SJCRH30 (cell line): Measurements from ENCODE around the gene NDUFV1. TPM values are rescaled to one million over a fixed set of nuclear protein-coding genes. Genes with fewer than 3 reads are reported as not detected.
"Not testable (repeated sequence)": the region's sequence is repeated elsewhere in the genome, so short reads cannot be mapped to it uniquely, and the experiment has no call there.

Experiments
- DNase-seq, 2 experiments: peaks; one replicate each; pipeline ENCODE4 v3.0.0-alpha.2; 2015 to 2020
- H3K27ac ChIP-seq: fragments of 250-450 bp; sonication (Bioruptor Pico); 2 replicates; pipeline ENCODE4 v1.5.1; 2020; ENCODE audit warnings: mild to moderate bottlenecking, moderate library complexity
- H3K27me3 ChIP-seq: fragments of 250-450 bp; sonication (Bioruptor Pico); 2 replicates; pipeline ENCODE4 v1.5.1; 2020; ENCODE audit warnings: mild to moderate bottlenecking, moderate library complexity
- H3K36me3 ChIP-seq: fragments of 250-450 bp; sonication (Bioruptor Pico); 2 replicates; pipeline ENCODE4 v1.5.1; 2020; ENCODE audit warnings: mild to moderate bottlenecking, moderate library complexity
- H3K4me1 ChIP-seq: fragments of 250-450 bp; sonication (Bioruptor Pico); 2 replicates; pipeline ENCODE4 v1.5.1; 2020; ENCODE audit warnings: mild to moderate bottlenecking, moderate library complexity
- H3K4me3 ChIP-seq: fragments of 250-450 bp; sonication (Bioruptor Pico); 2 replicates; pipeline ENCODE4 v1.5.1; 2020; ENCODE audit warnings: mild to moderate bottlenecking, moderate library complexity
- H3K9me3 ChIP-seq: fragments of 250-450 bp; sonication (Bioruptor Pico); replicated peaks from 2 replicates; pipeline ENCODE4 v1.5.1; 2020; ENCODE audit warnings: mild to moderate bottlenecking, moderate library complexity
- total RNA-seq: library from RNA; depleted of rRNA; stranded (reverse); fragments of >200 nt; shearing (Covaris generic); gene quantifications from 2 replicates; pipeline ENCODE4 v1.2.3, GENCODE V29; 2014

The NDUFV1 gene
- total RNA-seq, 1 experiment from 2014 or later: 137 TPM

- not testable (repeated sequence) for H3K4me1 ChIP-seq, DNase-seq, H3K27me3 ChIP-seq, H3K27ac ChIP-seq, H3K9me3 ChIP-seq, H3K4me3 ChIP-seq, H3K36me3 ChIP-seq
Measured at GRCh38 chr11:67621928-67622327, 15.2 kb downstream of the NDUFV1 start.

- H3K4me3 ChIP-seq, H3K36me3 ChIP-seq, H3K27ac ChIP-seq, H3K4me1 ChIP-seq, H3K27me3 ChIP-seq, DNase-seq, H3K9me3 ChIP-seq: not testable (repeated sequence)
Measured at GRCh38 chr11:67622905-67623304, 16.2 kb downstream of the NDUFV1 start.

GRCh38 chr11:67623795-67624194 is 17.1 kb downstream of the NDUFV1 start:
- H3K36me3 ChIP-seq, H3K27me3 ChIP-seq, DNase-seq, H3K9me3 ChIP-seq, H3K4me1 ChIP-seq, H3K4me3 ChIP-seq, H3K27ac ChIP-seq: not testable (repeated sequence)

- H3K27me3 ChIP-seq, H3K4me1 ChIP-seq, H3K9me3 ChIP-seq, H3K27ac ChIP-seq, H3K36me3 ChIP-seq, DNase-seq, H3K4me3 ChIP-seq: not testable (repeated sequence)
Measured at GRCh38 chr11:67626131-67626833, 19.5 kb downstream of the NDUFV1 start.

GRCh38 chr11:67626970-67627369 is 20.2 kb downstream of the NDUFV1 start:
- no peaks in the 10 kb centered on the region for H3K27me3 ChIP-seq
- DNase-seq: no peak
- H3K27ac ChIP-seq: no peak overlapping the region
- no peak overlapping the region for H3K4me3 ChIP-seq
- no peaks in the 10 kb centered on the region for H3K9me3 ChIP-seq
- H3K4me1 ChIP-seq: no peaks in the 10 kb centered on the region
- H3K36me3 ChIP-seq: no peaks in the 10 kb centered on the region

- DNase-seq: no peak
- no peaks in the 10 kb centered on the region for H3K4me1 ChIP-seq
- H3K27me3 ChIP-seq: no peaks in the 10 kb centered on the region
- H3K9me3 ChIP-seq: no peaks in the 10 kb centered on the region
- H3K36me3 ChIP-seq: no peaks in the 10 kb centered on the region
- no peak overlapping the region for H3K27ac ChIP-seq
- no peak overlapping the region for H3K4me3 ChIP-seq
Measured at GRCh38 chr11:67627441-67627811, 20.7 kb downstream of the NDUFV1 start.

- Histone ChIP-seq H3K4me1 (no peaks in the 10 kb centered on the region), H3K4me3 (no peak overlapping the region), H3K36me3 (no peaks in the 10 kb centered on the region), H3K27ac (no peak overlapping the region), H3K9me3 (no peaks in the 10 kb centered on the region), H3K27me3 (no peaks in the 10 kb centered on the region)
- DNase-seq: no peak
Measured at GRCh38 chr11:67627812-67628624, 21.3 kb downstream of the NDUFV1 start.

- Histone ChIP-seq H3K4me1 (no peaks in the 10 kb centered on the region), H3K4me3 (no peak overlapping the region; the same call in 1 of the 2 replicates), H3K9me3 (no peaks in the 10 kb centered on the region), H3K36me3 (no peaks in the 10 kb centered on the region), H3K27me3 (no peaks in the 10 kb centered on the region), H3K27ac (no peak overlapping the region)
- DNase-seq: no peak
Measured at GRCh38 chr11:67628710-67629385, 22.1 kb downstream of the NDUFV1 start.

GRCh38 chr11:67629386-67630227 is 22.9 kb downstream of the NDUFV1 start, which contains the start of gene NUDT8:
Gene NUDT8 (minus strand): TSS chr11:67629937. CDS start chr11:67629911, 26 bp downstream.
- no peaks in the 10 kb centered on the region for H3K36me3 ChIP-seq
- peak; percentile 76 to 83 for DNase-seq
- peak within 1 kb of the TSS; percentile 37 for H3K27ac ChIP-seq
- H3K9me3 ChIP-seq: no peaks in the 10 kb centered on the region
- H3K4me3 ChIP-seq: peak within 1 kb of the TSS; percentile 82
- H3K27me3 ChIP-seq: no peaks in the 10 kb centered on the region
- H3K4me1 ChIP-seq: no peaks in the 10 kb centered on the region

- H3K4me1 ChIP-seq: no peaks in the 10 kb centered on the region
- H3K27me3 ChIP-seq: peaks cover 5% of the 10 kb centered on the region; the same call in 1 of the 2 replicates
- H3K4me3 ChIP-seq: peak overlapping the region; percentile 82
- peak overlapping the region; percentile 37 for H3K27ac ChIP-seq
- H3K36me3 ChIP-seq: no peaks in the 10 kb centered on the region
- DNase-seq: peak; percentile 98
- H3K9me3 ChIP-seq: no peaks in the 10 kb centered on the region
Measured at GRCh38 chr11:67630228-67630942, 23.6 kb downstream of the NDUFV1 start.

- Histone ChIP-seq H3K27me3 (peaks cover 5% of the 10 kb centered on the region; the same call in 1 of the 2 replicates), H3K27ac (no peak overlapping the region)
Measured at GRCh38 chr11:67630943-67631331, 24.2 kb downstream of the NDUFV1 start.

GRCh38 chr11:67631411-67631810 is 24.7 kb downstream of the NDUFV1 start:
- no peaks in the 10 kb centered on the region for H3K4me1 ChIP-seq
- DNase-seq: no peak
- H3K27ac ChIP-seq: no peak overlapping the region
- H3K27me3 ChIP-seq: peaks cover 5% of the 10 kb centered on the region; the same call in 1 of the 2 replicates
- H3K9me3 ChIP-seq: no peaks in the 10 kb centered on the region
- no peaks in the 10 kb centered on the region for H3K36me3 ChIP-seq
- no peak overlapping the region for H3K4me3 ChIP-seq

More at GRCh38 chr11:67630943-67631331, 24.2 kb downstream of the NDUFV1 start:
- Histone ChIP-seq H3K4me1 (no peaks in the 10 kb centered on the region), H3K4me3 (peak overlapping the region; percentile 82), H3K36me3 (no peaks in the 10 kb centered on the region), H3K9me3 (no peaks in the 10 kb centered on the region)
- no peak for DNase-seq

- Histone ChIP-seq H3K27me3 (peaks cover 5% of the 10 kb centered on the region; the same call in 1 of the 2 replicates), H3K4me3 (no peak overlapping the region), H3K9me3 (no peaks in the 10 kb centered on the region), H3K36me3 (no peaks in the 10 kb centered on the region), H3K27ac (no peak overlapping the region), H3K4me1 (no peaks in the 10 kb centered on the region)
- no peak for DNase-seq
Measured at GRCh38 chr11:67631853-67632174, 25.1 kb downstream of the NDUFV1 start.
